Activated CD4-positive, alpha-beta T cell treated with anti-CD3 and anti-CD28 coated beads for 24 hours (primary cell): ENCODE measurements around the gene TAGLN2.

ENCODE experiments used
- DNase-seq, 2 donors: peaks; one replicate each; pipeline ENCODE4 v3.0.0-alpha.2; 2020; ENCODE audit warnings: low read depth in 2 of 2

TAGLN2 gene

DNA sequence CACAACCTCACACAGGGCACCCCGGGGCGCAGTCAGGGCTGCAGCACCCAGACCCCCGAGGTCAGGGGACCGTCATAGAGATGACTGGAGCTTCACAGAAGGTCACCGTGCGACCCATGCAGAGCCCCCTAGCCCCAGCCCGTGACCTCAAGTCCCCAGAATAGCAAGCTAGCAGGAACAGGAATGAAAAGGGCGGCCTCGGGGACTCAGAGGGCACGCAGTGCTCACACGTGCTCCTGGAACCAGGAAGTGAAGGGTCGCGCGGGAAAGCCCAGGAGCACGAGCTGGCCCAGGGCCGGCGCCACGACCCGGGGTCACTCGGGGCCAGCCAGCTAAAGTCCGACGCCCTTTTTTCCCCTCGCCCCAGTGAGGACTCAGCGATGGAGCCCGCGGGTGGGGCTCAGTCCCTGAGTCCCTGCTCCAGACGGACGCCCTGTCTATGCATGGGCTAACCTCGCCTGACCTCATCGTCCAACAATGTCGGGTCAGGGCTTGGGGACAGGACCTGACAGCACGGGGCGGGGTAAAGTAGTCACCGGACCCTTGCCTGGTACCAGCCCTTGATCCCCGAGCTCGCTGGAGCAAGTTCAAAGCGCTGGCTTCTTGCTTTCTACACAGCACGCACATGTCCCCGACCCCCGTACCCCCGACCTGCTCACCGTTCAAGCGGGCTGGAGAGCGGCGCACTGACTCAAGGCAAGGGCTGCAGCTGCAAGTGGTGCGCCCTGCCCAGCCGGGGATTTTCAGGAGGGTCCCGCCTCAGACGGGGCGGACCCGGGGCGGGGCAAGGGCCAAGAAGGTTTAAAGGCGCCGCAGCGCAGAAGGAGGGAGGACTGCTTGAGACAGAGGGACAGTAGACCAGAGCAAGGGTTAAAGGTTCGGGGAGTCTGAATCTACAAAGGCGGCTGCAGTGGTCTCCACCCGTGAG, at the start of gene TAGLN2:
TAGLN2 (minus strand) TSS at position 717 of the 928 bp plus-strand sequence. CDS start 4,998 bp downstream, outside the sequence.
- DNase-seq: peak; percentile 84 to 86

DNA sequence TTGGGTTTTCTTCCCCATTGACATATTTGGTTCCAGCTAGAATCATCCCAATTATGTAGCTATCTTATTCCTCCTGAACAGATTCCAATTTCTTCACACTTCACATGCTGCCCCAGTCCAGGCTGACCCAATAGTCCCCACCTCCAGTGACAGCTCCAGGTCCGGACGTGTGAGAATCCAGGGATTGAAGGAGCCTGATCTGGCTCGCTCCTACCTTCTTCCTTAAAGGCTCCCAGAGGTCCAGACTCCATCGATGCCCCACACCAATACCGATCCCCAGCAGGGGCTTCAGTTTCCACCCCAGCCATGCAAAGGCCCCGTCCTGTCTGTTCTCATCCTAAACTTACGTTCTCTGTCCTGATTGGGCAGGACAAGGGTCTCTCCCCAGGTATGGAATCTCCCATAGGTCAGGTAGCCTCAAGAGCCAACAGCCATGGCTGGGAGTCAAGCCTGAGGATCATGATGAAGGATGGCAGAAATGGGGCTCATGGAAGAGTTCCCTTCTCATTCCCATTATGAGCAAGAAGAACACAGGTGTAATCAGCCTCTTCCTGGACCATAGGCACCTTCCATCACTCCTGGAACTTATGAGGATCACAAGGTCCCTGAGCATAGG, 49.2 kb upstream of the TAGLN2 start:
- DNase-seq: no peak

DNA sequence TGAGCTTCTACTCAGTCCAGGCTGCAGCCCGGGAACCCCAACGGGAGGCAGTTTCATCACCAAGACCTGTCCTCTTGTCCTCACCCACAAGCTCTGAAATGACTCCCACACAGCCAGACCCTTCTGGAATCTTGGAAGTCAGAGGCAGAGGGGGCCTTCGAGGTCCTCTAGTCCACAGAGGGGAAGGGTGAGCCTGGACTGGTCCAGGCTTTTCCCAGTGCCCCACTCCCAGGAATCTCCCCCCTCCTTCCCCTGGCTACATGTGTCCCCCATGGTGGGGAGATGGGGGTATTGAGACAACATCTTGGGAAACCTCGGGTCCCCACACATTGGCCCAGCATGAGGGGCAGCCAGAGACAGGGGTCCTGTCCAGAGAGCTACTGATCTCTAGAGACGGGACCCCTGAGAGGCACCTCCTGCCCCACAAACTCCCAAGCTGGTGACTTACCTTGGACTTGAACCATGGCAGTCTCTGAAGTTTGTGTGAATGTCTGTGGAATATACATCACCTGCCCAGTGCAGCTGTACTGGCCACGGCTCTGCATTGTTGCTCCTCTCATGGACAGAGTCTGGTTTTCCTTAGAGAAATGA, 48.1 kb upstream of the TAGLN2 start:
- no peak for DNase-seq

DNA sequence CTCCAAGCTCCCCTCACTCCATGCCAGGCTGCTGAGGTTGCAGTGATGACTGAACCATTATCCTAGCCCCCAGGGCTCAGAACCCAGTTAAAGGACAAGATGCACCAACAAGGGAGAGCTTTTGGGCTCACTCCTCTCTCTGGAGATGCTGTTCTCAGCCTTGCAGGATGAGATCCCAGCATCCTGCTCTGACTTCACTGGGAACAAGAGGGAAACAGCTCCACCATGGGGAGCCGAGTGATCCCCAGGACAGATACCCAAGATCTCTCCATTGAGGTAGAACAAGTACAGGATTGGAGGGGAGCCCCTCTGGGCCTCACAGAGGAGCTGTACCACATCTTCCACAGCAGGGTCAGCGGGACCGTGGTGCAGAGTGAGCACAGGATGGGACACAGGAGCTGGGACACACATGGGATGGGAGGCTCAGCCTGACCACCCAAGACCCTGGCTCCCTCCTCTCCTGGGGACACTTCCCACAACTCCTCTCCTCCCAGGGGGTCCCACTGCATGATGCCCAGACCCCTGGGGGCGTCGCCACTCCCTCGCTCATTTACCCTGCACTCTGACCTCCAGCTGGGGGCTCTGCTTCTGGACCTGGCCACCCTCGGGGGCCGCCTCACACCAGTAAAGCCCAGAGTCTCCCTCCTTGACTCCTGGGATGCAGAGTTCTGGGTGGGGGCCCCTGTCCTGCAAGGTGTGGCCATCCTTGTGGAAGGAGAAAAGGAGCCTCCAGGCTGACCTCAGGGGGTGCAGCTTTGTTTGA, 47.3 kb upstream of the TAGLN2 start:
- no peak for DNase-seq

DNA sequence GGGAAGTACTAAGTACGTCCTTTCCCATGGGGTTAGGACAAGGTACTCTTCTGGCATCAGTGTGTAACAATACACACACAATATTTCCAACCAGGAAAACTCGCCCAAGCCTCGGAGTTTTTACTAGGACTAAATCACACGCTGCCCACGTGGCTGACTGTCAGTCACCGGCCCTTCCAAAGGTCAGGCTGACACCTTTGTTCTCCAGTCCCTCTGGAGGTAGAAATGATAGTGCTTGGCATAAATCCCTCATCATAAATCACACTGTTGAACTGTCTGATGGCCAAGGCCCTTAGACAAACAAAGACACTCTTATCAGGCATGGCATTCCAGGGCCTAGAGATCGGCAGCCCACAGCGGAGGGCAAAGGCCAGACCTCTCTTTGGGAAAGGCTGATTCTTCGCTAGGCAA, 45.6 kb upstream of the TAGLN2 start:
- DNase-seq: no peak

DNA sequence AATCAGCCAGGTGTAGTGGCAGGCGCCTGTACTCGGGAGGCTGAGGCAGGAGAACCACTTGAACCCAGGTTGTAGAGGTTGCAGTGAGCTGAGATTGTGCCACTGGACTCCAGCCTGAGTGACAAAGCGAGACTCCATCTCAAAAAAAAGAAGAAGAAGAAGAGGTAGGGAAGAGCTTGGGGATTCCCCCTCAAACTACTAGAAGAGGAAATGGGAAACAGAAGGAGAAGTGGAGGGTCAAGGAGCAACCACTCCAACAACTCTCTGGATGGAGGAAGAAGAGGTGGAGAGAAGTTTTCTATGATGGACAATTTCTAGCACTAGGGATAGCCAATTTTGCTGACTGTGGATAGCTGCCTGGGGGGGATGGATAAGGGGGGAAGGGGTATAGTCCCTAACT, 43.6 kb upstream of the TAGLN2 start:
- no peak for DNase-seq

DNA sequence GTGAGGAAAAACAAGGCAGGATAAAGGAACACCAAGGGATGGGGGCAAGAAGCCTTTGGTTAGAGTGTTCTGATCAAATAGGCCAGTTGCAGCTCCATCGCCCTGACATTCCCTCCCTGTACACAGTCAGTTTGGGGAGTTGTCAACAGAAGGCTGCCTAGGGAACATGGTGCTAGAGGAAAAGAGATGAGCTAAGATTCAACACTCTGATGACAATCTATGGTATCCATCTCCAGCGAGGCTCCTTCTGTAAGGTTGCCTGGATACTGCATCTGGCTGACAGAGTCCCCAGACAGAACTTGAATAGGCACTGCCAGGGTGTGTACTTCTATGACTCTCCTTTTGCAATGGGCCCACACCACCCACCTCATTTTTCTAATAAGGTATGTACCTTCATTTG, 40.0 kb upstream of the TAGLN2 start:
- DNase-seq: no peak

DNA sequence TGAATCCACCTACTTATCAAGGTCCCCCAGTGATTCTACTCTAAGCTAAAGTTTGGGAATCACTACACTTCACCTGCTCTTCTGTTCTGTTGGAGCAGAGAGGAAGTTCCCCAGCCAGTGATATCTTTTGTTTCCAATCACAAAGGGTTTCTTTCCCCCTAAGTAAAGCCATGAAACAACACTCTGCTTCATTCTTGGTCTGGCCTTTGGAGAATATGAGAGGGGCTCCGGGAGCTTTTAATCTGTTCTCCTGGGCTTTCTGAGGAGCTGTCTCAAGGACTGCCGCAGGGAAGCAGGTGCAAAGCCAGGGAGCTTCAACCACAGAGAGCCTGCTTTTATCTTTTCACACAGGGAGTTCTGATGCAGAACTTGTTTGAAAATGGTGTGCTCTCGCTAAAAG, 38.8 kb upstream of the TAGLN2 start:
- no peak for DNase-seq

DNA sequence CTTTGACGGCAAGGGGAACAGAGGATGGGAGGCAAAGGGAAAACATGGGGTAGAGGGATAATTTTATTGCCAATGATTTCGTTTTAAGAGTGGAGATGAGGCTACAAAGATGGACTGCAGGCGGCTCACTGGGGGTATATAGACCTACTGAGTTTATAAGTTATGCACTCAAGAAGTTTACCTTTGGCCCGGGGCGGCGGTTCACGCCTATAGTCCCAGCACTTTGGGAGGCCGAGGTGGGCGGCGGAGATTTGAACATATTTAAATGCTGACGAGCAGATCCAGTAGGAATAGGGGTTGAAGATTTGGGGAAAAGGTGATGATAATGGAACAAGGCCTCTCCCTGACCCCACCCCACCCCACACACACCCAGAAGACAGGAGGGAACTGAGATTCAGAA, 36.9 kb upstream of the TAGLN2 start:
- no peak for DNase-seq

DNA sequence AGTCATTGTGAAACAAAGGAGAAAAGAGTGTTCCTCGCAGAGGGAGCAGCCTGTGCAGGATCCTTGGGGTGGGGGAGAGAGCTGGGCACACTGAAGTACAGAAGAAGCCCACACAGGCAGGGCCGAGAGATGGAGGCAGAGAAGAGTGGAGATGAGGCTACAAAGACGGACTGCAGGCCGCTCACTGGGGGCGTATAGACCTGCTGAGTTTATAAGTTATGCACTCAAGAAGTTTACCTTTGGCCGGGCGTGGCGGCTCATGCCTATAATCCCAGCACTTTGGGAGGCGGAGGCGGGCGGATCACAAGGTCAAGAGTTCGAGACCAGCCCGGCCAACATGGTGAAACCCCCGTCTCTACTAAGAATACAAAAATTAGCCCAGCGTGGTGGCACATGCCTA, 36.3 kb upstream of the TAGLN2 start:
- DNase-seq: no peak

DNA sequence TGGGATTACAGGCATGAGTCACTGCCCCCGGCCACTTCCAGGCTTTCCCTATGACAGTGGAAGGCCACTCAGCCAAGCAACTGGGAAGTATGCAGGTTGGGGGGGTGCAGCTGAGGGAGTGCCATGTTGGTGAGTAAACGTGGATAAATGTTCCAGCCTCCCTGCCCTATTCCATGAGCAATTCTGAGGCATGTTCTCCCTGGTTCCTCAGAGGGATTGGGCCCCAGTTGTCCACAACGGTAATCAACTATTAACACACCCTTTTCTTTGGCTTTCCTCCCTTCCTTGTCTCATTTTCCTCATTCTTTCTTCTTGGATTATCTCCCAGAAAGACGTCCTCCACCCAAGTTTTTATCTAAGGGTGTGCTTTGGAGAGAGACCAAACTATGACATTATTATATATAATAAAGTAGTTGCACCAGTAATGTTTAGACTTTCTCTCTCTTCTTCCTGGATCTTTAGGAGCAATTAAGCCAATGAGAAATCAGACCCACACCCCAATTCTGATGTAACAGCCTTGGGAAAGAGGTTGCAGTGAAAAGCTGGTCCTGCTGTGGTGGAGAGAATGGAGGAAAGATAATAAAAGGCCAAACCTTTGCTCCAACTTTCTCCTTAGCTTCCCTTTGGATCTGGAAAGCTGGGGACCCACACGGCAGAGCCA, 35.5 kb upstream of the TAGLN2 start:
- DNase-seq: no peak

DNA sequence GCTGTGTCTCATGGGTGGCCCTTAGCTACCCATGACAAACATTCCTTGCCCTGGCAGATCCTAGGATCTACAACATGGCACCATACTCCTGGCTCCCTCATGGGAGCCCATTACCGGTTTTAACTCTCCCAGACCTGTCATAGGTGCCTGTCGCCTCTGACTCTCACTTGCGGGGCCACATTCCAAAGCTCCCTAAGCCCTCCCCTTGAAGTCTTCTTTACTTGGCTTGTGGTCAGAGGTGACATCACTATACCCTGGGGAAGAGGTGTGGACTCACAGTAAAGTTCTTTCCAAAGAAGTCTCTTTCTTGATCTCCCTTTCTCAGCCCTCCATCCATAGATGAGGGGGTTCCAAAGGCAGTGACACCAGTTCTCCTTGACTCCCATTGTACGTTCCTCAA, 34.1 kb upstream of the TAGLN2 start:
- DNase-seq: no peak

DNA sequence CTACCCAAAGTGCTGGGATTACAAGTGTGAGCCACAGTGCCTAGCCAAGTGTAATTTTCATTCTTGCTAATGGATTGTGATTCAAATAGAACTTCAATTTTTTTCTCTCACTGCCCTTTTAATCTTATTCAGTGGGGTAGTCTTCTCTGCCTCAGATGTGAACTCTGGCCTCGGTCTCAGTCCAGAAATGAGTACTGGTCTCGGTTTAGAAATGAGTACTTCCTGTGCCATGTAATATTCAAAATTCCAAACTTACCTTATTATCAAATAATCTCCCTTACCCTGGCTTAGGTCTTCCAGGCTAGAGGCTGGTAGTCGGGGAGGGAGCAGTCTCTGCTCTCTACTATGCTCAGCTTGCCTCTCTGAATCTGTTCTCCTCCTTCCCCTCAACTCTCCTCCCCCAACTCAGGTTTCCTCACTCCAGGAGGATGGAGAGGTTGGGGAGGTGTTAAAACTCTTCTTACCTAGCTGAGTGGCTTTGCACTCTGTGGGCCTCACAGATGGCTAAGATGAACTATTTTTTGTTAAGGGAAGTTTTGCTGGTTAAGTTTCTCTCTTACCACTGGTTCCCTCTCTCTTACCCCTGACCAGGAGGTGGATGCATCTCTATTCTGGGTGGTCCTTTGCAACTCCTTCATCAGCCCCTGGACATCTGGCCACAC, 33.5 kb upstream of the TAGLN2 start:
- DNase-seq: no peak

DNA sequence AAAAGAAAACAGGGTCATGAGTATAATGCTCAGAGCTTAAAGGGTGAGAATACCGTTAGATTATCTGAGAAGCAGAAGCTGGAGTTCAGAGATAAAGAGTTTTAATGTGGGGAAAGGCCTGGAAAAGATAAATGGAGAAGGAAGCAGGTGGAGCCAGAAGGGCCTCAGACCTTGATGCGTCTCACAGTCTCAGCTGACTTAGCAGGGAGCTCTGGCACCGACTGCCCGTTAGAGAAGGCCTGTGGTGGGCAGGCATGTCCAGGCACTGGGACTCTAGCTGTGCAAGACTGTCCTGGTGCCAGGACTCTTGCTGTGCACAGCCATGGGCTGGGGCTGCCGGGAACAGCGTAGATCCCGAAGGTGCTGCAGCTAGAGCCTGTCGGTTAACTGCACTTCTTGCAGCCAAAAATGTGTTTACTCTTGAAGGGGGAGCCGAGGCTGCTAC, 32.5 kb upstream of the TAGLN2 start:
- no peak for DNase-seq

DNA sequence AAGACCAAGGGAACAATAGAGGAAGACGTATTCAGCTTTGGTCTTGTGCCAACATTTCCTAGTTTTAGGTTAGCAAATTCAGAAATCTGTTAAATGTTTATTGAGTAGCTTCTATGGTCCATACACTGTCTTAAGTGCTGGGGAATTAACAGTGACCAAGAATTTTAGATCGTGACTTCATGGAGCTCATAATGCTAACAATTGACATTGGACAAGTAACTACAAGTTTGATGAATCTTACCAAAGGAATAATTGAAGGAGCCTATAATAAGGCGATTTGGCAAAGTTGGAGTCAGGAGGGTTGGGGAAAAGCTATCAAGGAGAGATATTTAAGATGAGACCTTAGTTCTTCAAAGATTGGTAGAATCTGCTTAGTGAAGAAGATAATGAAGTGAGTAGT, 30.1 kb upstream of the TAGLN2 start:
- no peak for DNase-seq

DNA sequence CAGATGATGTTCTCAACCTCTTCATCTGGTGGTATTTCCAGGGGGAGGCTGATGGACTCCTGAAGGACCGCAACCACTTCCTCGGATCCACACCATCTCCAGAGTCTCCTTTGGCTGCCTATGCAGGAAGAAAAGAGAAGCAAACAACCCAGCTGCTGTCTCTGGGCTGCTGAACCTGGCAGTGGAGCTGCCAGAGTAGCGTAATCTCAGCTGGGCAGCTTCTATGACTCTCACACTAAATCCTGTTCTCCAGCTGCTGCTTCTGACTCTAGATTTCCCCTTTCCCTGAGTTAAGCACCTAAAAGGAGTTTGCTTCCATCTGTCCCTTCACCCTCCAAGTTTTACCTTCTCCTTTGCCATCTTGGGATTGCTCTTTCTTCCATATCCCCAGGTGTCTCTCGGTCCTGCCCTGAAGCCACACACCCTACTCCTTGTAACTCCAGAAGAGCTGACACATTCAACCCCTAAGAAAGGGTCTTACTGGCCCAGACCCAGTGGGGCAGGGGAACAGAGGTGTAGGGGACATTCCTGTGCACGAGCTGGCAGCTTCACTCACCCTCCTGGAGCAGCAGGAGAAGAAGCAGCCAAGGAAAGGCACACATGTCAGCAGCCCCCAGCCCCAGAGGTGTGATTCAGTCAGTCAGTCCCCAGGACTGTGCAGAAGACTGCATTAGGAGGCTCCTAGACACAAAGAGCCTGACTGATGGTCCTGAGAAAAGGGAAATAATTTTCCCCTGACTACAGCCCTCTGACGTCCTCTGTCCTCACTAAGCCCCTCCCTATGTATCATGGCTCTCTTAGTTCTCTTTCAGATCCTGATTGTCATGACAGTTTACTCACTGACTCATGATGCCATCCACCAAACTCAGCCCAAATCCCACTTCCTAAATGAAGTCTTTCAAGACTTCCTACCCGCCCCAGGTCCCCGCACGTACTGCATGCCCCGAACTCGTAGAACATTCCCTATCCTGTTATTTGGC, 28.5 kb upstream of the TAGLN2 start, which contains the start of gene SLAMF9:
SLAMF9 (minus strand) TSS at position 702 of the 980 bp plus-strand sequence; CDS start at position 602, 100 bp downstream.
- DNase-seq: no peak

DNA sequence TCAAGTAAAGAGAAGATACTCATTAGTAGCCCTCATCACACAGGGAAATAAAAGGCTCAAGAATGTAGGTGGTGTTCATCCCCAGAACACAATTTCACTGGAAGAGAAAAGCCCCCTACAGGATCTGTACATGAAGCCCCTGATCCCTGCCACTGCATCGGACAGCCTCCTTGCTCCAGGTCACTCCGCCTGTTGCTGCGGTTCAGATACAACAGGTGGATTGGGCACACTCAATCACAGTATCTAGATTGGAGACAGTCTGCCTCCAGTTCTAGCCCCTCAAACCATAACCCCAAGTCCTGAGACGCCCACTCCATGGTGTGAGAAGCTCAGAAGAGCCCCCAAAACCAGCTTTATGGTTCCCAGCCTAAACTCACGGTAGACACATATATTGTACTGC, 27.6 kb upstream of the TAGLN2 start:
- no peak for DNase-seq

DNA sequence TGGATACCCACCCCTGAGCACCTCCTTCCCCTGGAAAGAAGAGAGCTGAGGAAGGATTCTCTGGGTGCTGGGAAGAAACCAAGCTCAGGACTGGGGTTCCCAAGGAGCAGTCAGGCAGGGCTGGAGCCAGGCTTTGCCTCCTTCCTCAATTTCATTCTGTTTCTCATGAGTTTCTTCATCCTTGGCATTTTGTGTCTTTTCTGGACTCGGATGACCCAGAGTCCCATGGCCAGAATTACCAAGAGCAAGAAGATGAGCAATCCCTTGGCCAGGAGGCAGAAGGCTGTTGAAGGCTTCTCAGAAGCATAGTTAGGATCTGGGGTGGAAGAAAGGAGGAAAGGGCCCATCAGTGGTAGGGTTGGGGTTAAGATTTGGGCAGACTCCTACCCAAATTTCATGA, 26.2 kb upstream of the TAGLN2 start:
- no peak for DNase-seq

DNA sequence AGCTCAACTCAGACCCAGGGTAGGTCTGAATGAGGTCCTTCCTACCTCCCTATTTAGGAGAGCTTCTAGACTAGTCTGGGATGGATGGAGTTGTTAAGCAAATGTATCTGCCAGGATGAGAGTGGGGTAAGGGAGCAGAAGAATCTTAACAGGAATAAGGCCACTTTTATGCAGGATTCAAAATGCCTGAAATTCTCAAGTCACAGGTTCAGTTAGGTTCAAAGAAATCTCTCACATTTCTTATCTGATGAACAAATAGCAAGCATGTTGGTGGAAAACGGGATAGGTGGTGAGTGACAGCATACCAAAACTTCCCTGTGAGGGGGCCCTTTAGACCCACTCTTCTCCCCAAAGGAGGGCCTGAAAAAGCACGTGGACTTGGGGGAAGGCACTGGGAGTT, 25.7 kb upstream of the TAGLN2 start:
- no peak for DNase-seq

DNA sequence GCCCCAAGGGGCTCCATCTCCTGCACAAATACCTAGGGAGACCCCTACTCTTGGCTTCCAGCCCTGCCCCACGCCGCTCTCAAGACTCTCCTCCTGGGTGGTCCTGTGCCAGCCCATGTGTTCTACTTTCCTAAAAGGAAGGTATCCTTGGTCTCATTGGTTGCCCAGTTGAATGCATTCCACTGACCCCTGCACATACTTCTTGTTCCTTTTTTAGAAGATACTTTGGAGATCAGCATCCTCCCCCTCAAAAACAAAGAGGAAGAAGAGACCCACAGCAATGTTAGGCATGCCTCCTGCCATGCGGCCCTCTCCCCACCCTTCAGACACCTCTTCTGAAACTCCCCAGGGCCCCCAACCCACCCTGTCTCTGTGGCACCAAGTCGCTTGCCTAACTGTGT, 24.7 kb upstream of the TAGLN2 start:
- DNase-seq: no peak
